Pulmonary artery endothelial cell (primary cell): ENCODE measurements around the gene NCF2. TPM values are rescaled to one million over a fixed set of nuclear protein-coding genes. Genes with fewer than 3 reads are reported as not detected.

ENCODE experiments used
- total RNA-seq: library from RNA; depleted of rRNA; stranded (reverse); fragments of >200 nt; gene quantifications from 2 replicates; pipeline ENCODE4 v1.2.3, GENCODE V29; 2014

NCF2 gene
- total RNA-seq, 1 donor from 2014 or later = 0.07 TPM

Other genes with a start within 250 kb of the NCF2 start
- gene NMNAT2, start 172.1 kb downstream of the NCF2 start, total RNA-seq = 0.14 and 0.20 TPM in 2 replicates
- 28.4 and 30.7 TPM in 2 replicates for gene SMG7, start 118.0 kb downstream of the NCF2 start, total RNA-seq
- 312 and 356 TPM in 2 replicates for gene ARPC5, start 45.3 kb upstream of the NCF2 start, total RNA-seq
- gene APOBEC4, start 62.9 kb upstream of the NCF2 start, total RNA-seq = not detected in 2 replicates
- 31.4 and 40.8 TPM in 2 replicates for gene RGL1, start 214.7 kb upstream of the NCF2 start, total RNA-seq